ENCODE results near the gene PTCD3.

Gene PTCD3

GRCh38 chr2:86143926-86144685, 38.1 kb downstream of the PTCD3 start:
- DNase-seq (ENCODE audit: low spot score): no peak
- TF ChIP-seq, protein P1, sequence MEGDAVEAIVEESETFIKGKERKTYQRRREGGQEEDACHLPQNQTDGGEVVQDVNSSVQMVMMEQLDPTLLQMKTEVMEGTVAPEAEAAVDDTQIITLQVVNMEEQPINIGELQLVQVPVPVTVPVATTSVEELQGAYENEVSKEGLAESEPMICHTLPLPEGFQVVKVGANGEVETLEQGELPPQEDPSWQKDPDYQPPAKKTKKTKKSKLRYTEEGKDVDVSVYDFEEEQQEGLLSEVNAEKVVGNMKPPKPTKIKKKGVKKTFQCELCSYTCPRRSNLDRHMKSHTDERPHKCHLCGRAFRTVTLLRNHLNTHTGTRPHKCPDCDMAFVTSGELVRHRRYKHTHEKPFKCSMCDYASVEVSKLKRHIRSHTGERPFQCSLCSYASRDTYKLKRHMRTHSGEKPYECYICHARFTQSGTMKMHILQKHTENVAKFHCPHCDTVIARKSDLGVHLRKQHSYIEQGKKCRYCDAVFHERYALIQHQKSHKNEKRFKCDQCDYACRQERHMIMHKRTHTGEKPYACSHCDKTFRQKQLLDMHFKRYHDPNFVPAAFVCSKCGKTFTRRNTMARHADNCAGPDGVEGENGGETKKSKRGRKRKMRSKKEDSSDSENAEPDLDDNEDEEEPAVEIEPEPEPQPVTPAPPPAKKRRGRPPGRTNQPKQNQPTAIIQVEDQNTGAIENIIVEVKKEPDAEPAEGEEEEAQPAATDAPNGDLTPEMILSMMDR (IDR thresholded peaks at IDR 0.05; ENCODE audit: extremely low read depth, missing control alignments): no peak

GRCh38 chr2:86147793-86148192, 41.8 kb downstream of the PTCD3 start:
- TF ChIP-seq, protein P1 (IDR thresholded peaks at IDR 0.05; ENCODE audit: extremely low read depth, missing control alignments): no peak
- no peak for DNase-seq (ENCODE audit: low spot score)

DNA sequence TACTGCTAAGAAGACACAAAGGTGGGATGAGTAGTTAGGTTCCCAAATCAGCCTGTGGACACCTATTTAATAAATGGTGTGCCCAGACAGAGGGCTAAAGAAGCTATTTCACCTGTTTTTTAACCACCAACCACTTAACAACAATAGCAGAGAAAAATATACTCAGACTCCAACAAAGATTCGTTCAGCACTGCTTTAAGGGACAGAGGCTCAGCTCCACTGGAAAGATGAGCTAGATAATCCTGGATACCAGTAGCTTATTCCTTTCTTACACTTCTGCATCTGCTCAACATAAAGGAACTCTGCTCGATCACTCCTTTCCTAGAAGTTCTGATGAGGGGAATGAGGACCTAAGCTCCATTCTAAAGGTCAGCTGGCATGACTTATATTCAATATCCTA, 44.5 kb downstream of the PTCD3 start:
- DNase-seq (ENCODE audit: low spot score): no peak
- TF ChIP-seq, protein P1 (IDR thresholded peaks at IDR 0.05; ENCODE audit: extremely low read depth, missing control alignments): no peak

- TF ChIP-seq, protein P1 (IDR thresholded peaks at IDR 0.05; ENCODE audit: extremely low read depth, missing control alignments): no peak
- DNase-seq (ENCODE audit: low spot score): no peak
Measured at GRCh38 chr2:86157009-86157556, 51.0 kb downstream of the PTCD3 start.

GRCh38 chr2:86158286-86158685, 52.3 kb downstream of the PTCD3 start:
- TF ChIP-seq, protein P1 (IDR thresholded peaks at IDR 0.05; ENCODE audit: extremely low read depth, missing control alignments): no peak
- no peak for DNase-seq (ENCODE audit: low spot score)

DNA sequence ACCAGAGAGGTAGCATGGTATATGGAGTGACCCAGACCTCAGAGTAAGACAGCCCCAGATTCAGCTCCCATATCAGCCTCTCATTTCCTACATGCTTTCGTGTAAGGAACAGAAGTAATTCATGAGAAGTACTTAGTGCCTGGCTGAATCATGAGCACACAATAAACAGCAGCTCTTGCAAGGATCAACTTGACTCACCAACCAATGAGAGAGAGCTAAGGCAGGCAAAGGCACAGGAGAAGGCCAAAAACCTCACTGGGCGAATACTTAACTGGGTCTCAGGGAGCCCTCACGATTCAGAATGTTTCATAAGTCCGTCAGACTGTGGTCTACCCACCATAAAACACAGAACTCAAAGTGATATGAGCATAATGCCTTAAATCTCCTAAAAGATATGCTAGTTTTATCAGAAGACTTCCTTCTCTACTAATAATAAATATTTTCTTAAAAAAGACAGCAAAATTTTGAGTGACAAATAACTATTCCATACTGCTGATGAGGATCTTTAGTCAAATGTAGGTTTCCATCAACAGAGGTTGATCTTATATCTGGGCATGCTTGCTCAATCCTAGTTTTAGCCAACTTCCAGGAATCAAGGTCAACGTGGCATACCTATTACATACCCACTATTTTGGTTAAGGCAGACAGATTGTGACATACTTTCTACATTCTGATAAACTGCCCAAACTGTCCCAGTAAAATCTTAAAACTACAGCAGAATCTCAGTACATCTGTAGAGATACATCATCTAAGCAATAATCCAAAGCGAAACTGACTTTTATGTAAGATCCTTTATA, 54.3 kb downstream of the PTCD3 start:
- no peak for DNase-seq (ENCODE audit: low spot score)

More for the DNA sequence above, 54.3 kb downstream of the PTCD3 start:
- TF ChIP-seq, protein P1 (IDR thresholded peaks at IDR 0.05; ENCODE audit: extremely low read depth, missing control alignments): no peak

All from GM20000 (cell line).